Panc1 (cell line): ENCODE measurements around the gene UBAP2. TPM values are rescaled to one million over a fixed set of nuclear protein-coding genes. Genes with fewer than 3 reads are reported as not detected.

ENCODE experiments used
- ATAC-seq: fragments of 200-7000 bp; cut with Tn5 transposase; 2 replicates; pipeline ENCODE4 v1.9.1; 2020; ENCODE audit warnings: mild to moderate bottlenecking, moderate library complexity
- BruUV-seq: library from RNA; stranded (reverse); fragments of 400-500 nt; replicated peaks from 2 replicates; lab custom pipeline; 2021; lab: Mats Ljungman, UMichigan
- CTCF ChIA-PET: fragments of 300-600 bp; sonication (Branson Sonifier 250); formaldehyde crosslinking; loops from one replicate; lab custom pipeline; 2022; ENCODE audit warnings: antibody characterized with exemption; lab: Charles Lee
- POLR2A ChIA-PET: fragments of 300-600 bp; sonication (Branson Sonifier 250); formaldehyde crosslinking; loops from one replicate; lab custom pipeline; 2022; ENCODE audit warnings: antibody characterized with exemption; lab: Charles Lee
- DNase-seq: peaks from one replicate; pipeline ENCODE4 v3.0.0-alpha.2; 2010; ENCODE audit warnings: low read depth, low spot score
- H3K27ac ChIP-seq: 2 replicates; pipeline ENCODE4 v1.5.1; 2011; ENCODE audit warnings: mild to moderate bottlenecking, low read length, inconsistent platforms
- H3K27me3 ChIP-seq: fragments of 200-500 bp; sonication (Bioruptor generic); 2 replicates; pipeline ENCODE4 v1.6.0; 2014; ENCODE audit warnings: low read length, inconsistent platforms; ENCODE audit not compliant: control insufficient read depth, insufficient read depth
- H3K36me3 ChIP-seq: fragments of 200-500 bp; sonication (Bioruptor generic); 2 replicates; pipeline ENCODE4 v1.5.1; 2014; ENCODE audit warnings: inconsistent platforms, mild to moderate bottlenecking, low read length, moderate library complexity; ENCODE audit not compliant: control insufficient read depth, insufficient read depth
- H3K4me1 ChIP-seq: 2 replicates; pipeline ENCODE4 v1.5.1; 2011; ENCODE audit warnings: inconsistent platforms, mild to moderate bottlenecking, low read length, moderate library complexity; ENCODE audit not compliant: control insufficient read depth, insufficient read depth
- H3K4me3 ChIP-seq, 2 experiments: 2 replicates each; pipeline ENCODE4 v1.5.1; 2011 to 2012; ENCODE audit warnings: low read depth in 2 of 2, low read length in 2 of 2, mild to moderate bottlenecking in 2 of 2, inconsistent platforms in 1 of 2, moderate library complexity in 1 of 2
- H3K9me3 ChIP-seq: fragments of 200-500 bp; sonication (Bioruptor generic); 2 replicates; pipeline ENCODE4 v1.5.1; 2014; ENCODE audit warnings: low read depth, mild to moderate bottlenecking, inconsistent platforms, low read length, moderate library complexity; ENCODE audit not compliant: control insufficient read depth, insufficient read depth
- POLR2AphosphoS5 ChIP-seq: IDR thresholded peaks from 2 replicates; pipeline ENCODE4 v1.6.1; 2012; ENCODE audit warnings: mild to moderate bottlenecking, low read depth, low read length, moderate library complexity
- SIN3A ChIP-seq: IDR thresholded peaks from 2 replicates; pipeline ENCODE4 v1.6.1; 2012; ENCODE audit warnings: low read depth, mild to moderate bottlenecking, low read length, moderate library complexity, borderline replicate concordance; ENCODE audit not compliant: insufficient read depth
- TCF7L2 ChIP-seq: IDR thresholded peaks from 2 replicates; pipeline ENCODE4 v1.6.1; 2011; ENCODE audit warnings: mild to moderate bottlenecking, low read depth, low read length, inconsistent platforms
- in situ Hi-C: cut with HindIII; loops from 2 replicates; pipeline ENCODE4 v1.10.0; 2016; ENCODE audit warnings: low sequenced_read_pairs, low pct_unique_long_range_greater_than_20kb
- intact Hi-C: fragments of 100-400 bp; cut with micrococcal nuclease; formaldehyde crosslinking; loops from one replicate; pipeline ENCODE4 v1.10.0; 2022; ENCODE audit not compliant: unreplicated experiment
- total RNA-seq: library from RNA; stranded (reverse); gene quantifications from one replicate; pipeline ENCODE4 v1.2.1, GENCODE V29; 2021; ENCODE audit not compliant: unreplicated experiment
- TF ChIP-seq, protein P1 (sequence below), 2 experiments: IDR thresholded peaks; 2 replicates each; pipeline ENCODE4 v1.6.1; 2011 to 2012; ENCODE audit warnings: low read depth in 2 of 2, control low read depth in 1 of 2, low read length in 1 of 2, mild to moderate bottlenecking in 1 of 2, moderate library complexity in 1 of 2; ENCODE audit not compliant: insufficient read depth in 1 of 2
- TF ChIP-seq, protein P2 (sequence below): fragments of 450-650 bp; IDR thresholded peaks from 2 replicates; pipeline ENCODE4 v1.5.1; 2017; ENCODE audit warnings: mild to moderate bottlenecking

Gene UBAP2
- total RNA-seq, 1 experiment from 2014 or later: 94.6 TPM

DNA sequence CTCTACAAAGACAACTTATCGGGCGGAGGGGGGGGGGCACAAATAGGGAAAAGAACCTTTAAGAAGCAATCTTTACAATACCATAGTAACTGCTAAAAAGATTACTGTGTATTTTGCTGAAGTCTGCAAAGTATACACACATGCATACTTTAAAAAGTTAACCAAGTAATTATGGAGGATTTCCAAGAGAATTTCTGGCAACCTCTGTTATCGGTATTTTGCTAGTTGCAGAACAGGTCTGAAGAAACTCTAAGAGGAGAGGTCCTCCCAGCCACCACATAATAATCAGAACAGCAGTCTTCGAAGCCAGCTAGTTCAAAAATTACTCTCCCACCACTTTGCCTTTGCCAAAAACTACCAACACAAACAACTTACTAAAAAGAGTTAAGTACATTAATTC, 56.1 kb downstream of the UBAP2 start:
- TF ChIP-seq, protein P1, sequence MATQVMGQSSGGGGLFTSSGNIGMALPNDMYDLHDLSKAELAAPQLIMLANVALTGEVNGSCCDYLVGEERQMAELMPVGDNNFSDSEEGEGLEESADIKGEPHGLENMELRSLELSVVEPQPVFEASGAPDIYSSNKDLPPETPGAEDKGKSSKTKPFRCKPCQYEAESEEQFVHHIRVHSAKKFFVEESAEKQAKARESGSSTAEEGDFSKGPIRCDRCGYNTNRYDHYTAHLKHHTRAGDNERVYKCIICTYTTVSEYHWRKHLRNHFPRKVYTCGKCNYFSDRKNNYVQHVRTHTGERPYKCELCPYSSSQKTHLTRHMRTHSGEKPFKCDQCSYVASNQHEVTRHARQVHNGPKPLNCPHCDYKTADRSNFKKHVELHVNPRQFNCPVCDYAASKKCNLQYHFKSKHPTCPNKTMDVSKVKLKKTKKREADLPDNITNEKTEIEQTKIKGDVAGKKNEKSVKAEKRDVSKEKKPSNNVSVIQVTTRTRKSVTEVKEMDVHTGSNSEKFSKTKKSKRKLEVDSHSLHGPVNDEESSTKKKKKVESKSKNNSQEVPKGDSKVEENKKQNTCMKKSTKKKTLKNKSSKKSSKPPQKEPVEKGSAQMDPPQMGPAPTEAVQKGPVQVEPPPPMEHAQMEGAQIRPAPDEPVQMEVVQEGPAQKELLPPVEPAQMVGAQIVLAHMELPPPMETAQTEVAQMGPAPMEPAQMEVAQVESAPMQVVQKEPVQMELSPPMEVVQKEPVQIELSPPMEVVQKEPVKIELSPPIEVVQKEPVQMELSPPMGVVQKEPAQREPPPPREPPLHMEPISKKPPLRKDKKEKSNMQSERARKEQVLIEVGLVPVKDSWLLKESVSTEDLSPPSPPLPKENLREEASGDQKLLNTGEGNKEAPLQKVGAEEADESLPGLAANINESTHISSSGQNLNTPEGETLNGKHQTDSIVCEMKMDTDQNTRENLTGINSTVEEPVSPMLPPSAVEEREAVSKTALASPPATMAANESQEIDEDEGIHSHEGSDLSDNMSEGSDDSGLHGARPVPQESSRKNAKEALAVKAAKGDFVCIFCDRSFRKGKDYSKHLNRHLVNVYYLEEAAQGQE (IDR thresholded peaks at IDR 0.05; ENCODE audit: insufficient read depth in 1 of 2, low read depth in 2 of 2, low read length in 1 of 2): no peak
- TSS peak; percentile 29 for BruUV-seq
- Histone ChIP-seq H3K36me3 (peaks cover 44% of the 10 kb centered on the region), H3K4me1 (no peaks in the 10 kb centered on the region), H3K27me3 (no peaks in the 10 kb centered on the region), H3K4me3 (no peak overlapping the region), H3K27ac (no peak overlapping the region), H3K9me3 (no peaks in the 10 kb centered on the region)
- ATAC-seq: no peak
- no peak for DNase-seq
- CTCF ChIA-PET: interaction anchor here (0.7 kb wide), 1 partner anchor 29 kb away, joined by 6 read pairs; no protein-coding TSS in a partner anchor
- intact Hi-C loops: no loop called here
- POLR2A ChIA-PET: no interaction called here
- in situ Hi-C loops: no loop called here

DNA sequence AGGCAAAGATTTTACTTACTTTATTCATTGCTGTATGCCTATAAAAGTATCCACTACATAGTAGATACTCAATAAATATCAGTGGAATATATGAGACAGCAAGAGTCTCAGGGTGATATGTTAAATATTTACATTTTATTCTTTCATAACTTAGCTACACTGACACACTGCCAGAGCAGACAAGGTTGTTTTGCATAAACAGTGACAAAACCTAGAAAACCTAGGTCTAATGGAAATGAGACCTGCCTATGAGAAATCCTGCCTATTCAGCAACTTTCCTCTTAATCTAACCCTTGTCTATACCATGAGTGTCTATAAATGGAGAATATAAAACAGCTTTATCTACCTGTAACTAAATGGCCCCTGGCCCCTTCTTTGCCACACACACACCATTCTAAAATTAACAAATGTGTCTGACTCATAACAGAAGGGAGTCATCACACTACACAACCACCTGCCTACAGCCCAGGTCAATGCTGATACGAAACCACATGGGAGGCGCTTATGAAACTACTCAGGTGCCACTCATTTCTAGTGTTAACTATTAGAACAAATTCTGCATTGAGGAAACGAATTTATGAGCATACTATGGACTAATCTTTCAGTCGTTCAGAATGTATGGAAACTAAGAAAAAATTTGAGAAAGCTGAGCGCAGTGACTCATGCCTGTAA, 60.3 kb downstream of the UBAP2 start:
- Histone ChIP-seq H3K4me3 (no peak overlapping the region), H3K36me3 (peaks cover 28% of the 10 kb centered on the region), H3K9me3 (no peaks in the 10 kb centered on the region), H3K27ac (no peak overlapping the region), H3K27me3 (no peaks in the 10 kb centered on the region), H3K4me1 (no peaks in the 10 kb centered on the region)
- ATAC-seq (no peak), DNase-seq (no peak)
- ChIA-PET POLR2A (no interaction called here), CTCF (no interaction called here)
- no peak for TF ChIP-seq TCF7L2
- no TSS peak for BruUV-seq
- intact Hi-C loops (no loop called here), in situ Hi-C loops (no loop called here)

DNA sequence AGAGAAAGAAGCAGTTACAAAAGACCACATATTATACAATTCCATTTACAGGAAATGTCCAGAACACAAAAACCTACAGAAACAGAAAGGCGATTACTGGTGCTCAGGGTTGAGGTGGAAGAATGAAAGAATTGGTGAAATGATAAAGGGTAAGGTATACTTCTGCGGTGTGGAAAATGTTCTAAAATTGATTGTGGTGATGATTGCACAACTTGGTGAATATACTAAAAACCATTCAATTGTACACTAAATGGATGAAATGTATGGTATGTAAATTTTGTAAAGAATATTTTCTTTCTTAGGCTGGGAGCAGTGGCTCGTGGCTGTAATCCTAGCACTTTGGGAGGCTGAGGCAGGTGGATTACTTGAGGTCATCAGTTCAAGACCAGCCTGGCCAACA, 72.3 kb downstream of the UBAP2 start:
- H3K36me3 ChIP-seq: peaks cover 18% of the 10 kb centered on the region
- DNase-seq: no peak
- ChIA-PET POLR2A (no interaction called here), CTCF (no interaction called here)
- in situ Hi-C loops: no loop called here
- no peaks in the 10 kb centered on the region for H3K4me1 ChIP-seq
- intact Hi-C loops: no loop called here
- H3K9me3 ChIP-seq: no peaks in the 10 kb centered on the region
- no peaks in the 10 kb centered on the region for H3K27me3 ChIP-seq
- TF ChIP-seq SIN3A (no peak), TCF7L2 (no peak), POLR2AphosphoS5 (no peak)
- TF ChIP-seq, protein P1 (IDR thresholded peaks at IDR 0.05; ENCODE audit: insufficient read depth in 1 of 2, low read depth in 2 of 2, low read length in 1 of 2): no peak
- TF ChIP-seq, protein P2, sequence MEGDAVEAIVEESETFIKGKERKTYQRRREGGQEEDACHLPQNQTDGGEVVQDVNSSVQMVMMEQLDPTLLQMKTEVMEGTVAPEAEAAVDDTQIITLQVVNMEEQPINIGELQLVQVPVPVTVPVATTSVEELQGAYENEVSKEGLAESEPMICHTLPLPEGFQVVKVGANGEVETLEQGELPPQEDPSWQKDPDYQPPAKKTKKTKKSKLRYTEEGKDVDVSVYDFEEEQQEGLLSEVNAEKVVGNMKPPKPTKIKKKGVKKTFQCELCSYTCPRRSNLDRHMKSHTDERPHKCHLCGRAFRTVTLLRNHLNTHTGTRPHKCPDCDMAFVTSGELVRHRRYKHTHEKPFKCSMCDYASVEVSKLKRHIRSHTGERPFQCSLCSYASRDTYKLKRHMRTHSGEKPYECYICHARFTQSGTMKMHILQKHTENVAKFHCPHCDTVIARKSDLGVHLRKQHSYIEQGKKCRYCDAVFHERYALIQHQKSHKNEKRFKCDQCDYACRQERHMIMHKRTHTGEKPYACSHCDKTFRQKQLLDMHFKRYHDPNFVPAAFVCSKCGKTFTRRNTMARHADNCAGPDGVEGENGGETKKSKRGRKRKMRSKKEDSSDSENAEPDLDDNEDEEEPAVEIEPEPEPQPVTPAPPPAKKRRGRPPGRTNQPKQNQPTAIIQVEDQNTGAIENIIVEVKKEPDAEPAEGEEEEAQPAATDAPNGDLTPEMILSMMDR: no peak
- no peak overlapping the region for H3K27ac ChIP-seq
- BruUV-seq: no TSS peak
- H3K4me3 ChIP-seq: no peak overlapping the region
- ATAC-seq: no peak
